Measurements from ENCODE around the gene MKLN1. TPM values are rescaled to one million over a fixed set of nuclear protein-coding genes. Genes with fewer than 3 reads are reported as not detected.

MKLN1 gene
- polyA plus RNA-seq, 3 donors from 2014 or later = 10.8 to 26.6 (median 17.5) TPM

- H3K9me3 Mint-ChIP-seq = no peaks in the 10 kb centered on the region
- H3K4me1 Mint-ChIP-seq = no peaks in the 10 kb centered on the region
- H3K4me3 Mint-ChIP-seq = no peak overlapping the region
- peaks cover 0 to 2% (median 0%) of the 10 kb centered on the region in 3 donors for H3K27me3 Mint-ChIP-seq (ENCODE audit: low read depth in 3 of 3)
- H3K27ac Mint-ChIP-seq = no peak overlapping the region
- DNase-seq = no peak
- no peaks in the 10 kb centered on the region for H3K36me3 Mint-ChIP-seq
Measured at GRCh38 chr7:131529179-131529578, 201.5 kb downstream of the MKLN1 start.

GRCh38 chr7:131529617-131530016 is 201.9 kb downstream of the MKLN1 start:
- Mint-ChIP-seq H3K9me3 (no peaks in the 10 kb centered on the region), H3K27me3 (ENCODE audit: low read depth in 3 of 3) (peaks cover 0 to 2% (median 0%) of the 10 kb centered on the region in 3 donors), H3K27ac (no peak overlapping the region), H3K4me1 (no peaks in the 10 kb centered on the region), H3K4me3 (no peak overlapping the region), H3K36me3 (no peaks in the 10 kb centered on the region)
- DNase-seq = no peak

GRCh38 chr7:131530137-131530536 is 202.5 kb downstream of the MKLN1 start:
- no peak overlapping the region for H3K4me3 Mint-ChIP-seq
- DNase-seq = no peak
- H3K27me3 Mint-ChIP-seq (ENCODE audit: low read depth in 3 of 3) = peaks cover 0 to 2% (median 0%) of the 10 kb centered on the region in 3 donors
- no peaks in the 10 kb centered on the region for H3K4me1 Mint-ChIP-seq
- H3K27ac Mint-ChIP-seq = no peak overlapping the region
- no peaks in the 10 kb centered on the region for H3K9me3 Mint-ChIP-seq
- no peaks in the 10 kb centered on the region for H3K36me3 Mint-ChIP-seq

- no peaks in the 10 kb centered on the region for H3K36me3 Mint-ChIP-seq
Measured at GRCh38 chr7:131532570-131533091, 205.0 kb downstream of the MKLN1 start.

GRCh38 chr7:131533151-131533559 is 205.5 kb downstream of the MKLN1 start:
- no peak overlapping the region for H3K27ac Mint-ChIP-seq
- no peaks in the 10 kb centered on the region for H3K4me1 Mint-ChIP-seq
- H3K9me3 Mint-ChIP-seq = no peaks in the 10 kb centered on the region
- peaks cover 0 to 2% (median 0%) of the 10 kb centered on the region in 3 donors for H3K27me3 Mint-ChIP-seq (ENCODE audit: low read depth in 3 of 3)
- no peaks in the 10 kb centered on the region for H3K36me3 Mint-ChIP-seq
- no peak overlapping the region for H3K4me3 Mint-ChIP-seq
- no peak for DNase-seq

More at GRCh38 chr7:131532570-131533091, 205.0 kb downstream of the MKLN1 start:
- Mint-ChIP-seq H3K27me3 (ENCODE audit: low read depth in 3 of 3) (peaks cover 0 to 2% (median 0%) of the 10 kb centered on the region in 3 donors), H3K4me1 (no peaks in the 10 kb centered on the region), H3K4me3 (no peak overlapping the region), H3K27ac (no peak overlapping the region), H3K9me3 (no peaks in the 10 kb centered on the region)
- no peak for DNase-seq

GRCh38 chr7:131533566-131534561 is 206.2 kb downstream of the MKLN1 start:
- no peak overlapping the region for H3K27ac Mint-ChIP-seq
- H3K4me1 Mint-ChIP-seq = no peaks in the 10 kb centered on the region
- DNase-seq = no peak
- H3K27me3 Mint-ChIP-seq (ENCODE audit: low read depth in 3 of 3) = peaks cover 0 to 2% (median 0%) of the 10 kb centered on the region in 3 donors
- H3K36me3 Mint-ChIP-seq = no peaks in the 10 kb centered on the region
- H3K4me3 Mint-ChIP-seq = no peak overlapping the region
- no peaks in the 10 kb centered on the region for H3K9me3 Mint-ChIP-seq

GRCh38 chr7:131536361-131536849 is 208.7 kb downstream of the MKLN1 start:
- Mint-ChIP-seq H3K27ac (no peak overlapping the region), H3K36me3 (no peaks in the 10 kb centered on the region), H3K27me3 (ENCODE audit: low read depth in 3 of 3) (peaks cover 0 to 2% (median 0%) of the 10 kb centered on the region in 3 donors), H3K4me1 (no peaks in the 10 kb centered on the region), H3K4me3 (no peak overlapping the region), H3K9me3 (no peaks in the 10 kb centered on the region)
- no peak for DNase-seq

GRCh38 chr7:131537571-131537978 is 209.9 kb downstream of the MKLN1 start:
- Mint-ChIP-seq H3K36me3 (no peaks in the 10 kb centered on the region), H3K9me3 (no peaks in the 10 kb centered on the region), H3K4me1 (no peaks in the 10 kb centered on the region), H3K4me3 (no peak overlapping the region), H3K27ac (no peak overlapping the region), H3K27me3 (ENCODE audit: low read depth in 3 of 3) (peaks cover 0 to 2% (median 0%) of the 10 kb centered on the region in 3 donors)
- DNase-seq = no peak

GRCh38 chr7:131538071-131538812 is 210.6 kb downstream of the MKLN1 start:
- H3K36me3 Mint-ChIP-seq = no peaks in the 10 kb centered on the region

GRCh38 chr7:131538813-131539179 is 211.1 kb downstream of the MKLN1 start:
- Mint-ChIP-seq H3K9me3 (no peaks in the 10 kb centered on the region), H3K36me3 (no peaks in the 10 kb centered on the region), H3K27ac (no peak overlapping the region), H3K27me3 (ENCODE audit: low read depth in 3 of 3) (peaks cover 0 to 2% (median 0%) of the 10 kb centered on the region in 3 donors), H3K4me3 (no peak overlapping the region), H3K4me1 (no peaks in the 10 kb centered on the region)
- DNase-seq = no peak

More at GRCh38 chr7:131538071-131538812, 210.6 kb downstream of the MKLN1 start:
- no peaks in the 10 kb centered on the region for H3K9me3 Mint-ChIP-seq
- H3K27ac Mint-ChIP-seq = no peak overlapping the region
- DNase-seq = no peak
- H3K27me3 Mint-ChIP-seq (ENCODE audit: low read depth in 3 of 3) = peaks cover 0 to 2% (median 0%) of the 10 kb centered on the region in 3 donors
- H3K4me3 Mint-ChIP-seq = no peak overlapping the region
- H3K4me1 Mint-ChIP-seq = no peaks in the 10 kb centered on the region

- Mint-ChIP-seq H3K4me3 (no peak overlapping the region), H3K9me3 (no peaks in the 10 kb centered on the region), H3K4me1 (no peaks in the 10 kb centered on the region), H3K27me3 (ENCODE audit: low read depth in 3 of 3) (peaks cover 0 to 3% (median 2%) of the 10 kb centered on the region in 3 donors), H3K27ac (no peak overlapping the region), H3K36me3 (no peaks in the 10 kb centered on the region)
- DNase-seq = no peak
Measured at GRCh38 chr7:131540491-131541162, 213.0 kb downstream of the MKLN1 start.

- peaks cover 0 to 2% of the 10 kb centered on the region in 2 donors for H3K4me1 Mint-ChIP-seq
- H3K36me3 Mint-ChIP-seq = no peaks in the 10 kb centered on the region
- H3K27ac Mint-ChIP-seq = no peak overlapping the region
- H3K27me3 Mint-ChIP-seq (ENCODE audit: low read depth in 3 of 3) = peaks cover 0 to 6% (median 0%) of the 10 kb centered on the region in 3 donors
- no peak for DNase-seq
- H3K4me3 Mint-ChIP-seq = no peak overlapping the region
- no peaks in the 10 kb centered on the region for H3K9me3 Mint-ChIP-seq
Measured at GRCh38 chr7:131543298-131543697, 215.6 kb downstream of the MKLN1 start.

- Mint-ChIP-seq H3K9me3 (no peaks in the 10 kb centered on the region), H3K27me3 (ENCODE audit: low read depth in 3 of 3) (peaks cover 0 to 6% (median 0%) of the 10 kb centered on the region in 3 donors), H3K27ac (no peak overlapping the region), H3K36me3 (no peaks in the 10 kb centered on the region), H3K4me1 (peaks cover 0 to 3% of the 10 kb centered on the region in 2 donors), H3K4me3 (no peak overlapping the region)
- no peak for DNase-seq
Measured at GRCh38 chr7:131544021-131544420, 216.3 kb downstream of the MKLN1 start.

Data from immature natural killer cell (primary cell).